GM19035 (cell line): ENCODE results near the gene CNTNAP2.

Experiments
- ATAC-seq: cut with Tn5 transposase; IDR thresholded peaks from one replicate; pipeline ENCODE4 v1.9.1; 2021; ENCODE audit not compliant: unreplicated experiment

CNTNAP2 gene

DNA sequence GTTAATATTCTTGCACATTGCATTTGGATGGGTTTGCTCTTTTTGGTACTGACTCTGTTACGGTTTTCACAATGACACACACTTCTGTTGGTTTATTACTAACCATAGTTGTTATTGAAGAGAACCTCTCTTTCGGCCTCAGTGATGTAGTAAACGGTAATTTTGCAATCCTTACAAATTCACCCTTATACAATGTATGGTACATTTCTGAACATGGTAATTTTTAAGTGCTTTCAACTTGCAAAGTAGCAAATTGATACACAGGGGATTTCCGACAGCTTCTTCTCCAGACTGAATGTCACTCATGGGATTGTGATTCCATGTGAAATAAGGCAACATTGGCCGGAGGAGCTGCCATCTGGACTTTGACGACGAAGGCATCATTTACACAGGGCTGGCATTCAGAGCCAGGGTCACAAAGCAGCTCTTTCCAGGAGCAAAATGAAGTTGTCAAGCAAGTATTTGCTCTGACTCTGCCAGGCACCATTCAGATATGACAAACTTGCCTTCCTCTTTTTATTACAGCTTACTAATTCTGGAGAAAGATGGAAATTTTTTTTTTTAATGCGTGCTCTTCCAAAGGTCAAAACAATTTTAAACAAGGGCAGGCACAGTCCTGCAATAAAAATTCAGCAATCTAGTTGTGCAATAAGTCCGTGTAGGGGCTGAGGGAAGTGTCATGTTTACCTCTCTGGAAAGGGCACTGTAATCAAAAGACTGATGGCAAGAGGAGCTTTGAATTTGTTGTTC, 1762.5 kb downstream of the CNTNAP2 start:
- no peak for ATAC-seq

DNA sequence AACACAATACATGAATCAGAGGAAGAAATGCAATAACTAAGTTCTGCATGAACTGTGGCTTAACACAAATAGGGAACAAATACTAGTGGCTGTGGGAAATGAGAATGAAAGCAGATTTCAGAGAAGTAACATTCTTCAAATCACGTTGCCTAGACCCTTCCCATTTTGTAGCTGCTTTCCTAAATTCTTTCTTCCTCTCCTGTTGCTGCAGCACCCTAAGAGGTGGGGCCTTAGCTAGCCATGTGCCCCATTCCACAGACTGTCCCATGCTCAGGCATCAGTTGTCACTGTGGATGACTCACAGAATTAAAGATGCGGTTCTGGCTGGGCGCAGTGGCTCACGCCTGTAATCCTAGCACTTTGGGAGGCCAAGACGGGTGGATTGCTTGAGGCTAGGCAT, 1769.3 kb downstream of the CNTNAP2 start:
- no peak for ATAC-seq

DNA sequence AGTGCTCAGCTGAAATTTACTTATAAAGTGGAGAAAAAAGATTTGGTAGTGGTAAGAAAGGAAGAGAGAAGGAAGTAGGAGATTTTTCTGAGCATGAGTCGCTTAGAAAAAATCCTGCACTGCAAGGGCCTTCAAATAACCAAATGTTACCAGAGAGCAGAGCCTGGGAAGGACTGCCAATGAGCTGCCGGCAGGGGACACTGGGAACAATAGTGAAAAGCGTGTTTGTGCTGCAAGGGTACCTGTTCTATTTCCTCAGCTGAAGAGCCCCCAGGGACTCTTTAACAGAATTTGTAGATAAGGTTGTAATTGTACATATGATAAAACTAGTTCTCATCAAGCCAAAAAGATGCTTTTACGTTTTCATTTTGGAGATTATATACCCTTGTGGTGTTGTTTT, 1777.7 kb downstream of the CNTNAP2 start:
- no peak for ATAC-seq

DNA sequence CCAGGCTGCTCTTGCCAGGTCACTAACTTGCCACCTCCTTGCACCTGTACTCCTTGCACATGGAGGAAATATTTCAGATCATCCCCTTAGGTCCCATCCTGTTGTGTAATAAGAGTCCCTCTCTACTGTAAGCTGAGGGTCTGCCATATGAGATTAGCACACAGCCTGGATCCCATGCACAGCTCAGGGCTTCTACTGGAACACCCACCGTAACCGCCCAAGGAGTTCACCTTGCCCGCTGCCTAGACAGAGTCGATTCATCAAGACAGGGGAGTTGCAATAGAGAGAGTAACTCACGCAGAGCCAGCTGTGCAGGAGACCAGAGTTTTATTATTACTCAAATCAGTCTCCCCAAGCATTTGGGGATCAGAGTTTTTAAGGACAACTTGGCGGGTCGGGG, 1779.5 kb downstream of the CNTNAP2 start:
- ATAC-seq: no peak

DNA sequence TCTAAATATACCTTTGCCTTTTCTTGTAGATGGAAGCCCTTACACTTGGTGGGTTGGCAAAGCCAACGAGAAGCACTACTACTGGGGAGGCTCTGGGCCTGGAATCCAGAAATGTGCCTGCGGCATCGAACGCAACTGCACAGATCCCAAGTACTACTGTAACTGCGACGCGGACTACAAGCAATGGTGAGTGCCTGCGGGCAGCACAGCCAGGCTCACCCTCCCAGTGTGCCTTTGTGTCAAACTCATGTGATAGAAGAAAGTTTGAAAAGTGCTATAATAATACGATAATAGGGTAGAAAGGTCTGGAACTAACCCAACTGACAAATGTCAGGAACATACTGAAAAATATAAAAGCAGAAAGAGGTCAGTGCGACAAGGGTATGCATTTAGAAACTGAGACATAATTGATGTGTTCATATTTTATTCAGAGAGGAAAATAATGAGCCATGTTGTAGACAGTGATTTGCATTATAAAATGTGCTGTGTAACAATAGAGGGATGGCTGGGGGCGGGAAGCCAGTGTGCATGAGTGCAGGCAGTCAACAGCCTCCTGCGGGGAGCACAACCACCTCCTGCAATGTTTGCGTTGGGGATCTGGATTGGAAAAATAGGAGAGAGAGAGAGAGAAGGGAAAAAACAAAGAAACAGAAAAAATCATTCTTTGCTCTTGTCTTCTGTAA, 1787.1 kb downstream of the CNTNAP2 start:
- no peak for ATAC-seq

DNA sequence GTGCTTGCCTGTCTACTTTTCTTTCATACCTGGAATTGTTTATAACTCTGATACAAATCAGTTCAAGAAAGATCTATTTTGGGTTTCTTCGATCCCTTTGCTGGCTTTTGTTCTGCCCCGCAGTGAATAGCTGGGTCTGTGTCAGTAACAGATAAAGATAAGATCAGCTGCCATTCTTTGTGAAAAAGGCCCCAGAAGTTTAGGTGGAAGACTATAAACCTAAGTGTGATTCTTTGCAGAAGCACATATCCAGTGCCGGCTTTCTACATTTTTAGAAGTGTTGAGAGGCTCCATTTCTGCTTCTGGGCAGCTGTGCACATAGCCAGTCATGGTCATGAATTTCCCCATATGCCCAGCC, 1787.6 kb downstream of the CNTNAP2 start:
- ATAC-seq: no peak

DNA sequence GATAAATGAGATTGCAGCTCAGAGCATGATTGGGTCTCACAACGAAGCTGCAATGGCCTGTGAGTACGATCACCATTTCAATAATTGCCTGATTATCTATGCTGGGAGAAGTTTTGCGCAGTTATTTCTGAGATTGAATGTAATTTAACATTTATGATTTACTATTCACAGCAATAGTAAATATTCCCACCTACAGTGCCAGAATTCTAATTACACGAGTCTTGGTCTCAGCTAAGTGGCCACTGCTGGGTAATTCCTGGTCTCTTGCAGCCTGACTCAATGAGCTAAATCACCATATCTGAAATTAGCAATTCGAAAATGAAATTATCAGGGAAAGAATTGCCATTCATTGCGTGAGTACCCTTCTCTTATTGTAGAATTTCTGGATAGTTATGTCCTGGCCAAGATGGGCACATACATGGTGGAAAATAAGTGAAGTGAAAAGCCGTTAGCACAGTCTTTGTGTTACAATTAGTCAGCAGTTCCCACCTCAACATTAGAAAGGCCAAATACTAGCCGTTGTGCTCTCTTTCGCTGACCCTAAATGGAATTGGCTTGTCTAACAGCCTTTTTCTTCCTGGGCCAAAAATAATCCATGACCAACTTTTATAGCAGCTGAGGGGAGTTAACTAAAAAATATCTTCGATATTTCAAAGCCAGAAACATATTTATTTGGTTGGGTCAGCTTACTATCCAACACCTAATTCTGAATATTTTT, 1793.0 kb downstream of the CNTNAP2 start:
- no peak for ATAC-seq

DNA sequence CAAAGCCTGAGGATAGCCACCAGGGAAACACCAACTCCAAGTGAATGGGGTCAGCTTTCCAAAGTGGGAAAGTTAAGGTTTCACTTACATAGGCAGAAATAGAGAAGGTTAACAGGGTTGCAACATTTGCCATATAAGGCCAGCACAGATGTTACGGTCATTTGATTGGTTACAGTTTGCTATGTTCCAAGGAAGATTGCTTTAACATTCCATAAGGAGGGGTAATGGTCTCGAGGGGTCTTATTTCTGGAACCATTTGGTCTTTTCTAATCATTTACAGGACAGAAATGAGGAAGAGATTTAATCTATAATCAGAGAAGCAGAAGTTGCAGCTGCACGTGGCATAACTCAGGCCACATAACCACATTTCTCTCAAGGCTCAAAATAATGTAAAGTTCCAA, 1794.6 kb downstream of the CNTNAP2 start:
- no peak for ATAC-seq

DNA sequence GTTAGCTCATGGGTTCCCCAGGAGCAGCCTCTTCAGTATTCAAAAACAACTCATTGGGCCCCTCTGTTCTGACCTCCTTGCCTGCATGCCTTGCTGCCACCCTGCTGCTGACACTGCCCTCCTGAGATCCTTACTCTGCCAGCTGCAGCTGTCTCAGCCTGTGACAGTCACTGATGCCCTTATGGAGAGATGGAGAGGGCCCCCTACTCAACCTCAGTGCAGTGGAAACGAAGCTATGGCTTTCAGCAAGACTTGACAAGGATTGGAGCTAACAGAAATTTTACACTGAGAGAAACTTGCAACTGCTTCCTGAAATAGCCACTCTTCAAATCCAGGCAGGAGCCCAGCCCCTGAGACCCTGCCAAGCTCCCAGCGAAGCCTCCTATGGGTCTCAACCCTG, 1795.7 kb downstream of the CNTNAP2 start:
- no peak for ATAC-seq

DNA sequence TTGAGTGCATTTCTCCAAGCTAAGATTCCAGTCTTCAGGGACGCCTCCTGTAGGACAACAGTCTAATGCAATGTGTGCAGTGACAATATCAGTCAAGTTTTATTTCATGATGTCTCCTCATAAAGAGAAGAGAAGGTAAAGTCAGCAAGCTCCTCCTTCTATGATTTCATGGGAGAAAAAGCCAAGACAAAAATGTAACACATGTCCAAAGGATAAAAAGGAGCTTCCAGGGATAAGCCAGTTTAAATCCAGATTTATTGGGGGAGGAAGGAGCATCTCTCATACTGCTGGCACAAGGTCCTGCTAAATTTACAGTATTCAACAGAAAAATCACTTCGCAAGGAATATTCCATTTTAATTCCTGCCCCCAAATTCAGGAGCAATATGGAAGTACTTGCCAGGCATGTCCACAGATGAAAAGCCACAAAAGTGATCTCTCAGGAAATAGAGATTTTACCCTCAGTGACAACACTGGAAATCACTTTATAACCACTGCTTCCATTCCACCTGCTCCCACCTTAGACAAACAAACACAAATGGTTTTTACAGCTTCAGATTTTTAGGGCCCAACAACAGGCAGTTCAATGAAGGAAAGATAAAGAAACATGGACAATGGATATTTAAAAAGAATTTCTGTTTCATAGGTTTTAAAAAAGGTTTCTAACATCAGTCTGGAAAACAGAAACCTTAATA, 1796.5 kb downstream of the CNTNAP2 start:
- no peak for ATAC-seq

DNA sequence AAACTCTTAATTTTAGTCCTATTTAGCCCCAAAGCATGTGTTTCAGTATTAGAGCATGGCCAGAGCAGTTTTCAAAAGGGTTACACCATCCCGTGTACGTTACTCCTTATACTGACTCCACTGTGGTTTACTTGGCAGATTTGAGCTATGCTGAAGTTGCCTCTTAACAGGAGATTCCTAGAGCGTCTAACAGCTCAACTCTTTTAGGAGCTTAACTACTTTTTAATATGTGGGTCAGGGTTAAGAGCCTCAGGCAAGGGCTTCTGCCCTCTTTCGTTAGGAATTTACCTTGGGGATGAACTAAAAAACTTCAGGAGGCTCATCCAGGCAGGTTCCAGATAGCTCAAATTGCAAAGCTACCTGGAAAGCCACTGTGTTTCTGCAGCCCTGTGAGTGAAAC, 1799.2 kb downstream of the CNTNAP2 start:
- ATAC-seq: no peak

DNA sequence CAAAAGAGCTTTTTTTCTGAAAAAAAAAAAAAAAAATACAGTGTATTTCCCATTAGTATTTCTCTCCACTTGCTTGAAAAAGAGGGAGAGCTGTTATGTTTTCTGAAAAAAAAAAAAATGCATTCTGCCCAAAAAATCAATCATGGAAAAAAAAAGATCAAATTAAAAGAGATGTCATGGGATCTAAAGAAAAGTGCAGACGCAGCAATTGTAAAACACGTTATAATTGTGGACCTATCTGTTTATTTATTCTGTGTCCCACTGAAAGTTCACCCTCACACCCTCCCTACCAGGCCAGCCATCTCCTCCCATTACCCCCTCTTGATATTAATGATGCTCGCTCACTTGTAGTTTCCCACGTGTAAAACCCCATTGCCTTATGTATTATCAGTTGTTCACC, 1800.0 kb downstream of the CNTNAP2 start:
- no peak for ATAC-seq

DNA sequence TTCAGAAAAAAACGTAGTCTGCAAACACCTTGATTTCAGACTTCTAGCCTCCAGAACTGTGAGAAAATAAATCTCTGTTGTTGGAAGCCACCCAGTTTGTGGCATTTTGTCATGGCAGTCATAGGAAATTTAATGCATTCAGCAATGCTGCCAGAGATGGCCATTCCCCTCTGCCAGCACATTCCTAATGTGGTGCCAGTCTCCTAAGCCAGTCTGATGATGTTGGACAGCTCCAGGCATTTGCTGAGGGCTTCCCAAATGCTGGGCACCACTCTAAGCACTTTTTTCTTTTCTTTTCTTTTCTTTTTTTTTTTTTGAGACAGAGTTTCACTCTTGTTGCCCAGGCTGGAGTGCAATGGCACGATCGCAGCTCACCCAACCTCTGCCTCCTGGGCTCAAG, 1807.2 kb downstream of the CNTNAP2 start:
- no peak for ATAC-seq

DNA sequence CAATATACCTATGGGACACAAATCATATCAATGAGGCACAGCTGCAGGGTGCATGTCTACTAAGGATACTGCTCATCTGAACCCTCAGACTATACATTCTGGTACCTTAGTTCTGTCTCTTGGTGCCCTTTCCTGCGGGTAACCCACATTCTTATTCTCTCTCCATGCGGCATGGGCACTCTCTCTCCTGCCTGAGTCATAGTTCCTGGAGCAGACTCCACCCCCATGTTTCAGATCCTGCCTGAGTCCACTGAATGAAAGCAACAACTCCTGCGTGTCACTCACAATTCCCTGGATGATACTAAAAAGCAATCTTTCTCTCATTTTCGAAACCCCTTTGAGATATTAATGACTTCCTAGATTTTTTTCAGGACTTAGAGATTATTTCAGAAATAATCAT, 1820.8 kb downstream of the CNTNAP2 start:
- ATAC-seq: no peak

DNA sequence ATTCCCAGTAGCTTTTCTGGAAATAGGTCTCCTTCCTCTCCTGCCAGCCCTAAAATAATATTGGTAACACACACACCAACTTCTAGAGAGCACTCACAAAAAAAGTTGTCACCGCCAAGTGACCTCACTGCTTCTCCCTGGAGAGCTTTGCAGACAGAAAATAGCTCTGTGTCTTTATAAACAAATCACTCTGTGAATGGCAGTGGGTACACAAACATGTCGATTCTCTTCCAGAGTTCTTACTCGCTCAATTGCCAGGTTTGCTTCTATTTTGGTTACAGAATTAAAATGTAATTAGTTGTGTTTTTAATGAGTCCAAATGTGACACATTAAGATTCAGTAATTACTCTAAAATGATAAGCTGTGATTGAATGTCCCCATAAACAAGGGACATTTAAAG, 1824.8 kb downstream of the CNTNAP2 start:
- ATAC-seq: no peak

DNA sequence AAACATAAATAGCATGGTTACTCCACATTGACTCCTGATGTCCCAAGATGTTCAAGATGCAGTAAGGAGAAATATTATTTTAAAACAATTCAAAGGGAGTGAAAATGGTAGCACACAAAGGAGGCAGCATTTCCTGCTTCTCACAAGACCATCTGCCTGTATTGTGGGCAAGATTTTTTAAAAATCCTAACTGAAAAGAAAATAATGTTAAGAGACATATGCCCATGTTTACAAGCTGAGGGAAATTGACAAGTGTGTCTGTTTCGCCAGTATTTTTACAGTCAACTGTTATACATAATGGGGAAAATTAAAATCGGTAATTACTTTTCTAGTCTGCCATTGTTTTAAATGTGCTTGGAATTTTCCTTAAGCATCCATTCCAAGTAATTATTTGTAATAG, 1827.7 kb downstream of the CNTNAP2 start:
- ATAC-seq: no peak

DNA sequence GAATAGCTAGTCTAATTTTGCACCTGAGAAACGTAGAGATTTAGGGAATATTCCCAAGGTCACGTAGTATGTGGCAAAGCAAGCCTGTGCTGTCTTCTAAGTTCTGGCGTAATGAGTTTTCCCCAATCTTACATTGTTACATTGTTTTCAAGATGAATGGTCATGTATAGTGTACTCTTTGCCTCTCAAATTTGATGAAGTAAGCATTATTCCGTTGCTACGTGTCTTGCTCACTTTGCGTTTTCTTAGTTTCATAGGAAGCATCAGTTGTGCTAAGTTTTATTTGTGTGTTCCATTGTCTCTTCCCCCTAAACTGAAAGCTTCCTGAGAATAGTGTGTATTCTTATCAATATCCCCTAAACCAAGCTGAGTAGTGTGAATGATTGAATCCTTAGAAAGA, 1836.3 kb downstream of the CNTNAP2 start:
- ATAC-seq: no peak

DNA sequence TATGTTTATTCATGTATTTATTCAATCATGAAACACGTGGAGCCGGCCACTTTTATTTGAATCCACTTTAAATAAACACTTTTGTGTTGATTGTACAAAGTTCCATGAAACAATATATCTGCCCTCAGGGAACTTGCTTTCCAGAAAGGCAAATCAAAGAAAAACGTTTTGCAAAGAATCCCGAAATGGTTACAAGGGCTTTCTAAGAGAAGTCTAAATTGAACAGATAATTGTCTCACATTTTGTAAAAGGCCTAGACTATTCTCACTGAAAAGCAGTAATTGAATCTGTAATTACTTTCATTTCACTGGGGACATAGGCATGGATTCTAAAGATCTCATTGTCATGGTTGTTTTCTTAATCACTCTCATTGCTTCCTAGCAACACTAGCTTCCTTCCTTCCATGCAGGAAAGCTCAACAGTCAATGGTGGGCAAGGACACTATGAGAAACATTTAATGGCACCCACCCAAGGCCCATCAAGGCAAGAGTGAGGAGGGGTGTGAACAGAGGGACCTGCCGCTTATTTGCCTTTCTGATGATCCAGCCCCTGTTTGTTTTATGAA, 1851.5 kb downstream of the CNTNAP2 start:
- ATAC-seq: no peak

DNA sequence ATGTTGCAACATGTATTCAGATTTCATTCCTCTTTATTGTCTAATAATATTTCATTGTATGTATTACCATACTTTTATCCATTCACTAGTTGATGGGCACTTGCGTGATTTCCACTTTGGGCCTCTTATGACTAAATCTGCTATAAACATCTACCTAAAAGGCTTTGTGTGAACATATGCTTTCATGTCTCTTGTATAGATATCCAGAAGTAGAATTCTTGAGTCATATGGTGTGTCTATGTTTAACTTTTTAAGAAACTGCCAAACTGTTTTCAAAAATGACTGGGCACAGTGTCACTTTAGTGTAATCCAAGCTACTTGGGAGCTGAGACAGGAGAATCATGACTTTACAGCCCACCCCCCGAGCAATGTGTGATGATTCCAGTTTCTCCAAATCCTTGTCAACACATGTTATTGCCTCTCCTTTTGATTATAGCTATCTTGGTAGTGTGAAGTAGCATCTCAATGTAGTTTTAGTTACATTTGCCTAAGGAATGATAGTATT, 1855.1 kb downstream of the CNTNAP2 start:
- ATAC-seq: no peak

DNA sequence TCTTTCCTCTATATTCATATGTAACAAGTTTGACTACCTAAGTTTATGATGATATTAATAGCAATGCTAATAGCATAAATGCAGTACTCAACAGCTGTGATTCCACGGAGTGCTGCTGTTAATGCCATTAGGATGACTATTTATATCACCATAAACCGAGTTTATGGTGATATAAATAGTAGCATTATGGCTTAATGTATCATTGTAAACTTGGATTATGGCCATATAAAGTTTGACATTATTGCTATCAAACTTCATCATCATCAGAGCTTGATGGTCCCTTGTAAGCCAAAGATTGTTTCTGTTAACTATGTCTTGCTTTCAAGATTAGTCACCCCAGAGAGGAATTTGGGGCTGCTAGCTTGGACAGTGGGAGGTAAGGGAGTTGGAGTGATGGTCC, 1861.6 kb downstream of the CNTNAP2 start:
- no peak for ATAC-seq

DNA sequence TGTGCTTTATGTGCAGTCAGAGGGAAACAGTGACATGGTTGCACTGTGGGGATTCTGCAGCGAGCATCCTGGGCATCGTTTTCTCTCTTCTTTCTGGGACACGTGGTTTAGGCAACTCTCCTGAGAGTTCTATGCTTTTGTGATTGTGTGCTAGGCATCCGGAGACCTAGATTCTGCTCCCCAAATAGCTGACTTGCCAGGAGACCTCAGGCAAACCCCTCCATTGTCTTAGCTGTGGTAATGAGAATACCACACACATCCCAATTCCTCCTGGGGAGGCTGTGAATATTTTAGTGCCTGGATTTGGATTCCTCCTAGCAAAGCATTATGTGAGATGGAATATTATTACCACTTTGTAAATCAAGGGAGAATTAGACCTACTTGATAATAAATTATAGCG, 1862.0 kb downstream of the CNTNAP2 start:
- ATAC-seq: no peak
